Measurements from ENCODE around the gene DHDDS. TPM values are rescaled to one million over a fixed set of nuclear protein-coding genes. Genes with fewer than 3 reads are reported as not detected.

Gene DHDDS
- total RNA-seq, 2 donors from 2014 or later, result 83.5 to 88.5 TPM

DNA sequence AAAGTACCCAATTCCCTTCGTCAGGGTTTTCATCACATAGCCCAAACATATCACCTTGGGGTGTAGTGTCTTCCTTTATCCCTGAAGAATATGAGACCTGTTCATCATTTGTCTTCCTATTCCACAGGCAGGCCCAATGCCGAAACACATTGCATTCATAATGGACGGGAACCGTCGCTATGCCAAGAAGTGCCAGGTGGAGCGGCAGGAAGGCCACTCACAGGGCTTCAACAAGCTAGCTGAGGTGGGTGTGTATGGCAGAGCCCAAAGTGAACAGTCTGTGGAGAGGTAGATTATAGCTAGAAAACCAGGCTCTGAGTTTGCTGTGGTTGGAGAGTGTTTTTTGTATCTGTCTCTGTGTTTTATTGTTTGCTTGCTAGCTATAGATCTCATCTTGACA is 5.9 kb downstream of the DHDDS start:
- peaks cover 7% of the 10 kb centered on the region for H3K4me1 ChIP-seq
- intact Hi-C loops (cut with DNase I), result no loop called here
- no peaks in the 10 kb centered on the region for H3K27me3 ChIP-seq
- H3K36me3 ChIP-seq, result peaks cover 8% of the 10 kb centered on the region
- H3K9me3 ChIP-seq, result no peaks in the 10 kb centered on the region
- H3K27ac ChIP-seq, result no peak overlapping the region
- no peak overlapping the region for H3K9ac ChIP-seq (ENCODE audit: low read depth in 2 of 2, low read length in 2 of 2)
- H3K4me3 ChIP-seq, result no peak overlapping the region
- TF ChIP-seq, protein P1, sequence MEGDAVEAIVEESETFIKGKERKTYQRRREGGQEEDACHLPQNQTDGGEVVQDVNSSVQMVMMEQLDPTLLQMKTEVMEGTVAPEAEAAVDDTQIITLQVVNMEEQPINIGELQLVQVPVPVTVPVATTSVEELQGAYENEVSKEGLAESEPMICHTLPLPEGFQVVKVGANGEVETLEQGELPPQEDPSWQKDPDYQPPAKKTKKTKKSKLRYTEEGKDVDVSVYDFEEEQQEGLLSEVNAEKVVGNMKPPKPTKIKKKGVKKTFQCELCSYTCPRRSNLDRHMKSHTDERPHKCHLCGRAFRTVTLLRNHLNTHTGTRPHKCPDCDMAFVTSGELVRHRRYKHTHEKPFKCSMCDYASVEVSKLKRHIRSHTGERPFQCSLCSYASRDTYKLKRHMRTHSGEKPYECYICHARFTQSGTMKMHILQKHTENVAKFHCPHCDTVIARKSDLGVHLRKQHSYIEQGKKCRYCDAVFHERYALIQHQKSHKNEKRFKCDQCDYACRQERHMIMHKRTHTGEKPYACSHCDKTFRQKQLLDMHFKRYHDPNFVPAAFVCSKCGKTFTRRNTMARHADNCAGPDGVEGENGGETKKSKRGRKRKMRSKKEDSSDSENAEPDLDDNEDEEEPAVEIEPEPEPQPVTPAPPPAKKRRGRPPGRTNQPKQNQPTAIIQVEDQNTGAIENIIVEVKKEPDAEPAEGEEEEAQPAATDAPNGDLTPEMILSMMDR (IDR thresholded peaks at IDR 0.05), result no peak
- DNase-seq, result no peak

GRCh38 chr1:26440259-26440658 is 8.1 kb downstream of the DHDDS start:
- no peaks in the 10 kb centered on the region for H3K4me1 ChIP-seq
- no peak overlapping the region for H3K27ac ChIP-seq
- peaks cover 18% of the 10 kb centered on the region for H3K36me3 ChIP-seq
- no peaks in the 10 kb centered on the region for H3K9me3 ChIP-seq
- no peak for DNase-seq
- no peak overlapping the region for H3K9ac ChIP-seq (ENCODE audit: low read depth in 2 of 2, low read length in 2 of 2)
- TF ChIP-seq, protein P1 (IDR thresholded peaks at IDR 0.05), result no peak
- no peak overlapping the region for H3K4me3 ChIP-seq
- no peaks in the 10 kb centered on the region for H3K27me3 ChIP-seq
- intact Hi-C loops (cut with DNase I), result no loop called here

DNA sequence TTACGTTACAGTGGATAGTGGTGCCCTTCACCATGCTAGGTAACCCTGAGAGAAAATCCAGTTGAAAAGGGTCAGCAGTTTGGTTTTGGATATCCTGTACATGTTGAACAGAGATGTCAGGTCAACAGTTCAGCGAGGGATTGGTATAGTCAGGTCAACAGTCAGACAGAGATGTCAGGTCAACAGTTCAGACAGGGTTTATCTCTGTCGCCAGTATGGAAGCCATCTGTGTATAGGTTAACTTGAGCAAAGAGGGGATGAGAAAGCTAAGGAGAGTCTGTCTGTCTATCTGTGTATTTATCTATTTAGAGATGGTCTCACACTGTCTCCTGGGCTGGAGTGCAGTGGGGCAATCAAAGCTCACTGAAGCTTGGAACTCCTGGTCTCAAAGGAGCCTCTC is 17.7 kb downstream of the DHDDS start:
- TF ChIP-seq, protein P1 (IDR thresholded peaks at IDR 0.05), result no peak
- DNase-seq, result no peak
- Histone ChIP-seq H3K9ac (ENCODE audit: low read depth in 2 of 2, low read length in 2 of 2) (no peak overlapping the region), H3K9me3 (no peaks in the 10 kb centered on the region), H3K36me3 (peaks cover 7% of the 10 kb centered on the region), H3K4me1 (no peaks in the 10 kb centered on the region), H3K27me3 (no peaks in the 10 kb centered on the region), H3K4me3 (no peak overlapping the region), H3K27ac (no peak overlapping the region)
- intact Hi-C loops (cut with DNase I), result no loop called here

DNA sequence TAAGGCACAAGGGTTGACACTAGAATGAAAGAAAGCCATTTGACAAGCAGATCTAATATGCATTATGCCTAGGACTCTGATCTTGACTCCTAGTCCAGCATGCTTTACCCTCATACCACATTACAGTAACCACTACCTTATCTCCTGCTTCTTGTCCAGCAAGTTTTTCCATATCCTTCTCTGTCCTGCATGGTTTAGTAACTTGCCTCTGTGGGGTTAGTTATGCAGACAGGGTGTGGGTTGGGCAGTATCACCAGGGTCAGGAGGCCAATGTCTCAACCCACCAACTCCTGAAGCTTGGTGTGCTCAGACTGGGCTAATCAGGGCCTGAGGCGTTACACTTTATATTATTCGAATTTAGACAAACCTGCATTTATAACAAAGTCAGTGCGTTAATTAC is 18.8 kb downstream of the DHDDS start:
- Histone ChIP-seq H3K27me3 (no peaks in the 10 kb centered on the region), H3K36me3 (peaks cover 7% of the 10 kb centered on the region), H3K4me1 (no peaks in the 10 kb centered on the region), H3K4me3 (no peak overlapping the region), H3K9me3 (no peaks in the 10 kb centered on the region), H3K27ac (no peak overlapping the region), H3K9ac (ENCODE audit: low read depth in 2 of 2, low read length in 2 of 2) (no peak overlapping the region)
- no peak for DNase-seq
- TF ChIP-seq, protein P1 (IDR thresholded peaks at IDR 0.05), result no peak
- intact Hi-C loops (cut with DNase I), result no loop called here

DNA sequence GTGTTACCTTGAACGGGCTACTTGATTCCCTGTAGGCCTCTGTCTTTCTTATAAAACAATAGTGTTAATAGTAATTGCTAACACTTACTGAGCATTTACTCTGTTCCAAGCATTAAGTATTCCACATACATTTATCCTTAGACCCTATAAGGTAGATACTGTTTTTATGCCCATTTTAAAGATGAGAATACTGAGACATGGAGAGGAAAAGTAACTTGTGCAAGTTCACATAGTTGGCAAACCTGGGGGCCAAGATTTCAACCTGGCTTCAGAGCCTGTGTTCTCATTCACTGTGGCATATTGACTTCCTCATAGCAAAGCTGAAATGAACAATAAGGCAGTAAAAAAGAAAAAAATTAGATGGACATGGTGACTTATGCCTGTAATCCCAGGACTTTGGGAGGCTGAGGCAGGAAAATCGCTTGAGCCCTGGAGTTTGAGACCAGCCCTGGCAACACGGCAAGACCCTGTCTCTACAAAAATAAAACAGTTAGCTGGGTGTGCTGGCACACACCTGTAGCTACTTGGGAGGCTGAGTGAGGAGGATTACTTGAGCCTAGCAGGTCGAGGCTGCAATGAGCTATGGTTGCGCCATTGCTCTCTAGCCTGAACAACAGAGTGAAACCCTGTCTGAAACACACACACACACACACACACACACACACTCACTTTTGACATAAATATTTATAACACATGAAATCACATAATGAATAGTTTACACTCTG is 20.5 kb downstream of the DHDDS start:
- no peak for DNase-seq
- Histone ChIP-seq H3K27ac (no peak overlapping the region), H3K9me3 (no peaks in the 10 kb centered on the region), H3K4me3 (no peak overlapping the region), H3K27me3 (no peaks in the 10 kb centered on the region), H3K9ac (ENCODE audit: low read depth in 2 of 2, low read length in 2 of 2) (no peak overlapping the region), H3K36me3 (peaks cover 7% of the 10 kb centered on the region), H3K4me1 (no peaks in the 10 kb centered on the region)
- intact Hi-C loops (cut with DNase I), result no loop called here
- TF ChIP-seq, protein P1 (IDR thresholded peaks at IDR 0.05), result no peak
